ENCODE data around the gene SMIM13. TPM values are rescaled to one million over a fixed set of nuclear protein-coding genes. Genes with fewer than 3 reads are reported as not detected.
"Not testable (repeated sequence)": the region's sequence is repeated elsewhere in the genome, so short reads cannot be mapped to it uniquely, and the experiment has no call there.

Gene SMIM13
- total RNA-seq, 1 experiment from 2014 or later, result 28.1 TPM

DNA sequence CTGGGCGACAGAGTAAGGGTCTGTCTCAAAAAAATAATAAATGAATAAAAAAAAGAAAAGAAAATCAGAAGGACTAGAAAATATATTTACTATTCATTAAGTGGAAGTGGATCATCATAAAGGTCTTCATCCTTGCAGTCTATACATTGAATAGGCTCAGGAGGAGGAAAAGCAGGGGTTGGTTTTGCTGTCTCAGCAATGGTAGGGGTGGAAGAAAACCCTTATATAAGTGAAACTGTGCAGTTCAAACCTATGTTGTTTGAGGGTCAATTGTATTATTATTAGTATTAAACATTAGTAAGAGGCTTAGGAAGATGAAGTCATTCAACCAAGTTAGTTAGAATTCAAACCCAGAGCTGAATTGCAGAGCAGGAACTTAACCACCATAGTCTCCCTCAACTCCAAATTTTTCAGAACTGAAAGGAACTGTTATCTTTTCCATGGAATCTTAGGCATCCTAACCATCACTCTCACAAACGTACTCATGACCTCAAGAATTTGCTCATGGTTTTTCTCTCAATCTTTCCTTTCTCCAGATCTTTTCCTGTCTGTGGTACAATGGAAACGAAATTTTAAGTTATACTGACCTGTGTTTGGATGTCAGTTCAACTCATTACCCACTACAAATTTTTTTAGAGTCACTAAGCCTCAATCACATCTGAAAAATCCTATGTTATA, 7.7 kb upstream of the SMIM13 start:
- no peak for DNase-seq (ENCODE audit: unreplicated experiment)
- Mint-ChIP-seq H3K27me3 (ENCODE audit: insufficient read depth, unreplicated experiment) (no peaks in the 10 kb centered on the region), H3K4me1 (ENCODE audit: insufficient read depth, unreplicated experiment) (peaks cover 6% of the 10 kb centered on the region), H3K27ac (ENCODE audit: low read depth, unreplicated experiment) (no peak overlapping the region), H3K36me3 (ENCODE audit: insufficient read depth, unreplicated experiment) (no peaks in the 10 kb centered on the region), H3K9me3 (ENCODE audit: unreplicated experiment) (no peaks in the 10 kb centered on the region), H3K4me3 (ENCODE audit: unreplicated experiment) (no peak overlapping the region)
- ChIA-PET CTCF (interaction anchor here (1.1 to 1.5 kb wide), 2 partner anchors 132 to 410 kb away, joined by 4 to 5 read pairs; no protein-coding TSS in a partner anchor), POLR2A (interaction anchor here (0.6 kb wide), 1 partner anchor 1103 kb away, joined by 3 read pairs; no protein-coding TSS in a partner anchor)
- no TSS peak for BruUV-seq (replicated peaks)
- intact Hi-C loops (cut with micrococcal nuclease), result no loop called here
- TF ChIP-seq, protein P1, sequence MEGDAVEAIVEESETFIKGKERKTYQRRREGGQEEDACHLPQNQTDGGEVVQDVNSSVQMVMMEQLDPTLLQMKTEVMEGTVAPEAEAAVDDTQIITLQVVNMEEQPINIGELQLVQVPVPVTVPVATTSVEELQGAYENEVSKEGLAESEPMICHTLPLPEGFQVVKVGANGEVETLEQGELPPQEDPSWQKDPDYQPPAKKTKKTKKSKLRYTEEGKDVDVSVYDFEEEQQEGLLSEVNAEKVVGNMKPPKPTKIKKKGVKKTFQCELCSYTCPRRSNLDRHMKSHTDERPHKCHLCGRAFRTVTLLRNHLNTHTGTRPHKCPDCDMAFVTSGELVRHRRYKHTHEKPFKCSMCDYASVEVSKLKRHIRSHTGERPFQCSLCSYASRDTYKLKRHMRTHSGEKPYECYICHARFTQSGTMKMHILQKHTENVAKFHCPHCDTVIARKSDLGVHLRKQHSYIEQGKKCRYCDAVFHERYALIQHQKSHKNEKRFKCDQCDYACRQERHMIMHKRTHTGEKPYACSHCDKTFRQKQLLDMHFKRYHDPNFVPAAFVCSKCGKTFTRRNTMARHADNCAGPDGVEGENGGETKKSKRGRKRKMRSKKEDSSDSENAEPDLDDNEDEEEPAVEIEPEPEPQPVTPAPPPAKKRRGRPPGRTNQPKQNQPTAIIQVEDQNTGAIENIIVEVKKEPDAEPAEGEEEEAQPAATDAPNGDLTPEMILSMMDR (IDR thresholded peaks at IDR 0.05; ENCODE audit: unreplicated experiment), result no peak

DNA sequence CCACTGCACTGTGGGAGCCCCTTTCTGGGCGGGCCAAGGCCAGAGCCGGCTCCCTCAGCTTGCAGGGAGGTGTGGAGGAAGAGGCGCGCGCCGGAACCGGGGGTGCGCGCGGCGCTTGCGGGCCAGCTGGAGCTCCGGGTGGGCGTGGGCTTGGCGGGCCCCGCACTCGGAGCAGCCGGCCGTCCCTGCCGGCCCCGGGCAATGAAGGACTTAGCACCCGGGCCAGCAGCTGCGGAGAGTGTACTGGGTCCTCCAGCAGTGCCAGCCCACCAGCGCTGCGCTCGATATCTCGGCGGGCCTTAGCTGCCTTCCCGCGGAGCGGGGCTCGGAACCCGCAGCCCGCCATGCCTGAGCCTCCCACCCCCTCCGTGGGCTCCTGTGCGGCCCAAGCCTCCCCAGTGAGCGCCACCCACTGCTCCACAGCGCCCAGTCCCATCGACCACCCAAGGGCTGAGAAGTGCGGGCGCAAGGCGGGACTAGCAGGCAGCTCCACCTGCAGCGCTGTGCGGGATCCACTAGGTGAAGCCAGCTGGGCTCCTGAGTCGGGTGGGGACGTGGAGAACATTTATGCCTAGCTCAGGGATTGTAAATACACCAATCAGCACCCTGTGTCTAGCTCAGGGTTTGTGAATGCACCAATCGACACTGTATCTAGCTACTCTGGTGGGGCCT, 6.4 kb upstream of the SMIM13 start:
- BruUV-seq (replicated peaks); H3K27ac Mint-ChIP-seq (ENCODE audit: low read depth, unreplicated experiment); H3K4me1 Mint-ChIP-seq (ENCODE audit: insufficient read depth, unreplicated experiment); H3K36me3 Mint-ChIP-seq (ENCODE audit: insufficient read depth, unreplicated experiment); H3K4me3 Mint-ChIP-seq (ENCODE audit: unreplicated experiment); DNase-seq (ENCODE audit: unreplicated experiment); intact Hi-C loops (cut with micrococcal nuclease); H3K27me3 Mint-ChIP-seq (ENCODE audit: insufficient read depth, unreplicated experiment); H3K9me3 Mint-ChIP-seq (ENCODE audit: unreplicated experiment): not testable (repeated sequence)
- POLR2A ChIA-PET, result interaction anchor here (1.3 kb wide), 1 partner anchor 10 kb away, joined by 4 read pairs; no protein-coding TSS in a partner anchor
- CTCF ChIA-PET, result interaction anchor here (4.8 kb wide), 1 partner anchor 409 kb away, joined by 19 read pairs; no protein-coding TSS in a partner anchor

DNA sequence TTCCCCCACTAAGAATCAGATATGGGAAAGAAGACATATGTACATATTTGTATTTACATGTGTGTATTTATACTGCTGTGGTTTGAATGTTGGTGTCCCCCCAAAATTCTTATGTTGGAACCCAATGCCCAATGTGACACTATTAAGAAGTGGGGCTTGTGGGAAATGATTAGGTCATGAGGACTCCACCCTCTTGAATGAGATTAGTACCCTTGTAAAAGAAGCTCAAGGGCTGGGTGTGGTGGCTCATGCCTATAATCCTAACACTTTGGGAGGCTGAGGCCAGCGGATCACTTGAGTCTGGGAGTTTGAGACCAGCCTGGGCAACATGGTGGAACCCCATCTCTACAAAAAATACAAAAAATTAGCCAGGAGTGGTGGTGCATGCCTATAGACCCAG, 3.9 kb upstream of the SMIM13 start:
- no peak overlapping the region for H3K4me3 Mint-ChIP-seq (ENCODE audit: unreplicated experiment)
- BruUV-seq (replicated peaks), result no TSS peak
- no peak overlapping the region for H3K27ac Mint-ChIP-seq (ENCODE audit: low read depth, unreplicated experiment)
- intact Hi-C loops (cut with micrococcal nuclease), result loop anchor here (5.0 to 10.0 kb wide), 2 partner anchors 143 to 485 kb away; partner anchors contain the start of gene NEDD9
- POLR2A ChIA-PET, result interaction anchor here (1.6 kb wide), 1 partner anchor 14 kb away, joined by 3 read pairs; no protein-coding TSS in a partner anchor
- CTCF ChIA-PET, result interaction anchor here (4.8 kb wide), 1 partner anchor 406 kb away, joined by 19 read pairs; no protein-coding TSS in a partner anchor
- no peaks in the 10 kb centered on the region for H3K27me3 Mint-ChIP-seq (ENCODE audit: insufficient read depth, unreplicated experiment)
- TF ChIP-seq, protein P1 (IDR thresholded peaks at IDR 0.05; ENCODE audit: unreplicated experiment), result no peak
- DNase-seq (ENCODE audit: unreplicated experiment), result no peak
- H3K36me3 Mint-ChIP-seq (ENCODE audit: insufficient read depth, unreplicated experiment), result no peaks in the 10 kb centered on the region
- peaks cover 6% of the 10 kb centered on the region for H3K4me1 Mint-ChIP-seq (ENCODE audit: insufficient read depth, unreplicated experiment)
- H3K9me3 Mint-ChIP-seq (ENCODE audit: unreplicated experiment), result no peaks in the 10 kb centered on the region

DNA sequence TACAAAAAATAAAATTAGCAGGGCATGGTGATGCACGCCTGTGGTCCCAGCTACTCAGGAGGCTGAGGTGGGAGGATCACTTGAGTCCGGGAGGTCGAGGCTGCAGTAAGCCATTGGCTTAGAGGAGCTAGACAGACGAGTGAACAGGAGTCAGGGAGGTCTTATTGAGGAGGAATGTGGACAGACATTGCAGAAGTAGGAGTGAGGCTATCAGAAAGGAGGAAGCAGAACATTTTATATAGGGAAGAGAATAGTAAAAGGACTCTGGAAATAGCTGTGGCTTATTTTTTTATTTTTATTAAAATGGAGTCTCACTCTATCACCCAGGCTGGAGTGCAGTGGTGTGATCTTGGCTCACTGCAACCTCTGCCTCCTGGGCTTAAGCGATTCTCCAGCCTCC, 2.5 kb upstream of the SMIM13 start:
- H3K27me3 Mint-ChIP-seq (ENCODE audit: insufficient read depth, unreplicated experiment); H3K36me3 Mint-ChIP-seq (ENCODE audit: insufficient read depth, unreplicated experiment); DNase-seq (ENCODE audit: unreplicated experiment); H3K4me1 Mint-ChIP-seq (ENCODE audit: insufficient read depth, unreplicated experiment); BruUV-seq (replicated peaks); H3K4me3 Mint-ChIP-seq (ENCODE audit: unreplicated experiment); H3K27ac Mint-ChIP-seq (ENCODE audit: low read depth, unreplicated experiment); H3K9me3 Mint-ChIP-seq (ENCODE audit: unreplicated experiment): not testable (repeated sequence)
- CTCF ChIA-PET, result interaction anchor here (0.7 to 4.8 kb wide), 4 partner anchors 10 to 485 kb away, joined by 3 to 19 read pairs (median 4); no protein-coding TSS in a partner anchor
- intact Hi-C loops (cut with micrococcal nuclease), result loop anchor here (5.0 to 10.0 kb wide), 2 partner anchors 141 to 484 kb away; partner anchors contain the start of gene NEDD9
- POLR2A ChIA-PET, result interaction anchor here (0.6 to 0.8 kb wide), 3 partner anchors 25 to 1197 kb away, joined by 3 read pairs; no protein-coding TSS in a partner anchor
